MM.1S (cell line): ENCODE measurements around the gene DCPS.

Source experiments
- DNase-seq: peaks from one replicate; pipeline ENCODE4 v3.0.0-alpha.2; 2015
- H2AFZ ChIP-seq: fragments of 300-600 bp; sonication (generic); 2 replicates; pipeline ENCODE4 v1.6.0; 2016; ENCODE audit warnings: antibody characterized with exemption, low read length
- H3F3A ChIP-seq: fragments of 300-600 bp; sonication (generic); 2 replicates; pipeline ENCODE4 v1.6.1; 2016; ENCODE audit warnings: mild to moderate bottlenecking, antibody characterized with exemption, low read length, moderate library complexity, mixed read lengths; ENCODE audit not compliant: insufficient read depth
- H3K27ac ChIP-seq: fragments of 300-600 bp; sonication (generic); 2 replicates; pipeline ENCODE4 v1.5.1; 2016; ENCODE audit warnings: mild to moderate bottlenecking, low read length
- H3K27me3 ChIP-seq: fragments of 300-600 bp; sonication (generic); replicated peaks from 2 replicates; pipeline ENCODE4 v1.6.0; 2016; ENCODE audit warnings: low read length; ENCODE audit not compliant: insufficient read depth
- H3K36me3 ChIP-seq: fragments of 300-600 bp; sonication (generic); replicated peaks from 2 replicates; pipeline ENCODE4 v1.6.1; 2016; ENCODE audit warnings: mild to moderate bottlenecking, low read length, mixed read lengths; ENCODE audit not compliant: insufficient read depth
- H3K4me1 ChIP-seq: fragments of 300-600 bp; sonication (generic); 2 replicates; pipeline ENCODE4 v1.6.1; 2016; ENCODE audit warnings: low read length, mixed read lengths
- H3K4me2 ChIP-seq: fragments of 300-600 bp; sonication (generic); 2 replicates; pipeline ENCODE4 v1.6.0; 2016; ENCODE audit warnings: low read depth, low read length
- H3K4me3 ChIP-seq: fragments of 300-600 bp; sonication (generic); 2 replicates; pipeline ENCODE4 v1.5.1; 2016; ENCODE audit warnings: low read length, mixed read lengths
- H3K79me2 ChIP-seq: fragments of 300-600 bp; sonication (generic); 2 replicates; pipeline ENCODE4 v1.6.1; 2016; ENCODE audit warnings: mixed run types, low read length, mixed read lengths
- H3K9ac ChIP-seq: fragments of 300-600 bp; sonication (generic); 2 replicates; pipeline ENCODE4 v1.6.1; 2016; ENCODE audit warnings: low read length, mixed read lengths
- H3K9me2 ChIP-seq: fragments of 300-600 bp; sonication (generic); replicated peaks from 2 replicates; pipeline ENCODE4 v1.6.1; 2016; ENCODE audit warnings: mild to moderate bottlenecking, low read length, mixed read lengths; ENCODE audit not compliant: insufficient read depth
- H3K9me3 ChIP-seq: fragments of 300-600 bp; sonication (generic); replicated peaks from 2 replicates; pipeline ENCODE4 v1.6.1; 2016; ENCODE audit warnings: mild to moderate bottlenecking, low read length, mixed read lengths; ENCODE audit not compliant: insufficient read depth
- H4K20me1 ChIP-seq: fragments of 300-600 bp; sonication (generic); 2 replicates; pipeline ENCODE4 v1.6.1; 2016; ENCODE audit warnings: mild to moderate bottlenecking, low read length, moderate library complexity, mixed read lengths; ENCODE audit not compliant: insufficient read depth
- EZH2 ChIP-seq: fragments of 300-600 bp; sonication (generic); optimal IDR thresholded peaks from 2 replicates; pipeline ENCODE3; 2017; ENCODE audit warnings: low read depth, mild to moderate bottlenecking, antibody characterized with exemption, low read length, mixed read lengths
- EZH2phosphoT487 ChIP-seq: fragments of 300-600 bp; sonication (generic); IDR thresholded peaks from 2 replicates; pipeline ENCODE4 v1.6.1; 2018; ENCODE audit warnings: antibody characterized with exemption, low read length
- TF ChIP-seq, protein P1 (sequence below): fragments of 300-600 bp; sonication (generic); IDR thresholded peaks from 2 replicates; pipeline ENCODE4 v1.5.1; 2016; ENCODE audit warnings: antibody characterized with exemption, low read length, mixed read lengths

The DCPS gene

DNA sequence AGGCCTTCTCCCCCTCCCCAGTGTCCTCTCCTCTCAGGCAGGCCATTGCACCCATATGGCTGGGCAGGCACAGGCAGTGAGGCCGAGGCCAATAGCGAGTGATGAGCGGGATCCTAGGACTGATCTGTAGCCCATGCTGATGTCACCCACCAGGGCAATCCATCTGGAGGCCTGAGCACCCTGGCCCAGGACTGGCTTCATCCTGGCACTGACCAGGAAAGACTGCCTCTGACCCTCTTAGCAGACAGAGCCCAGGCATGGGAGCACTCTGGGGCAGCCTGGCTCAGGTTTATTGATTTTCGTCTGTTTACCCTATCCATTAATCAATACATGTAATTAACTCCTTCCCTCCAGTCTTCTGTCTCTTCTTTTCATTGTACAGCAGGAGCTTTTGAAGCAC, 26.1 kb upstream of the DCPS start:
- Histone ChIP-seq H3K4me1 (no peaks in the 10 kb centered on the region), H3K9me2 (no peaks in the 10 kb centered on the region), H3F3A (peaks cover 7% of the 10 kb centered on the region; the same call in 1 of the 2 replicates), H3K4me2 (no peak overlapping the region), H4K20me1 (no peaks in the 10 kb centered on the region), H3K27ac (no peak overlapping the region), H3K79me2 (no peaks in the 10 kb centered on the region), H3K9me3 (no peaks in the 10 kb centered on the region), H3K4me3 (no peak overlapping the region), H3K9ac (no peak overlapping the region), H2AFZ (no peak overlapping the region), H3K27me3 (no peaks in the 10 kb centered on the region), H3K36me3 (no peaks in the 10 kb centered on the region)
- TF ChIP-seq, protein P1, sequence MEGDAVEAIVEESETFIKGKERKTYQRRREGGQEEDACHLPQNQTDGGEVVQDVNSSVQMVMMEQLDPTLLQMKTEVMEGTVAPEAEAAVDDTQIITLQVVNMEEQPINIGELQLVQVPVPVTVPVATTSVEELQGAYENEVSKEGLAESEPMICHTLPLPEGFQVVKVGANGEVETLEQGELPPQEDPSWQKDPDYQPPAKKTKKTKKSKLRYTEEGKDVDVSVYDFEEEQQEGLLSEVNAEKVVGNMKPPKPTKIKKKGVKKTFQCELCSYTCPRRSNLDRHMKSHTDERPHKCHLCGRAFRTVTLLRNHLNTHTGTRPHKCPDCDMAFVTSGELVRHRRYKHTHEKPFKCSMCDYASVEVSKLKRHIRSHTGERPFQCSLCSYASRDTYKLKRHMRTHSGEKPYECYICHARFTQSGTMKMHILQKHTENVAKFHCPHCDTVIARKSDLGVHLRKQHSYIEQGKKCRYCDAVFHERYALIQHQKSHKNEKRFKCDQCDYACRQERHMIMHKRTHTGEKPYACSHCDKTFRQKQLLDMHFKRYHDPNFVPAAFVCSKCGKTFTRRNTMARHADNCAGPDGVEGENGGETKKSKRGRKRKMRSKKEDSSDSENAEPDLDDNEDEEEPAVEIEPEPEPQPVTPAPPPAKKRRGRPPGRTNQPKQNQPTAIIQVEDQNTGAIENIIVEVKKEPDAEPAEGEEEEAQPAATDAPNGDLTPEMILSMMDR: no peak
- TF ChIP-seq EZH2 (no peak), EZH2phosphoT487 (no peak)
- DNase-seq: no peak

DNA sequence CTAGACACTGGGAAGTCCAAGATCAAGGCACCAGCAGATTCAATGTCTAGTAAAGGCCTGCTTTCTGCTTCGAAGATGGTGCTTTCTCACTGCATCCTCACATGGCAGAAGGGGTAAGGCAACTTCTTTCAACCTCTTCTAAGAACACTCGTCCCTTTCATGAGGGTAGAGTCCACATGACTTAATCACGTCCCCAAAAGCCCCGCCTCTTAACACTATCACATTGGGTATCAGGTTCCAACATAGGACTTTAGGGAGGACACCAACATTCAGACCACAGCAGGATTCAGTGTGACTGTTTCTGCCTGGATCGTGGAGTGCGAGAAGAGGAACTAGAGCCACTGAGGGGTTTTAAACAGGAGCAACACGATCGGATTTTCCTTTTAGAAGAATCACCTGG, 24.7 kb upstream of the DCPS start:
- Histone ChIP-seq H3K4me2 (no peak overlapping the region), H3K79me2 (peaks cover 10% of the 10 kb centered on the region), H3K27me3 (no peaks in the 10 kb centered on the region), H3K4me1 (peaks cover 3% of the 10 kb centered on the region), H3F3A (peaks cover 16% of the 10 kb centered on the region), H3K9me2 (no peaks in the 10 kb centered on the region), H2AFZ (no peak overlapping the region), H3K4me3 (no peak overlapping the region), H3K36me3 (no peaks in the 10 kb centered on the region), H4K20me1 (no peaks in the 10 kb centered on the region), H3K9ac (no peak overlapping the region), H3K27ac (no peak overlapping the region), H3K9me3 (no peaks in the 10 kb centered on the region)
- DNase-seq: no peak
- TF ChIP-seq, protein P1: no peak
- TF ChIP-seq EZH2phosphoT487 (no peak), EZH2 (no peak)

DNA sequence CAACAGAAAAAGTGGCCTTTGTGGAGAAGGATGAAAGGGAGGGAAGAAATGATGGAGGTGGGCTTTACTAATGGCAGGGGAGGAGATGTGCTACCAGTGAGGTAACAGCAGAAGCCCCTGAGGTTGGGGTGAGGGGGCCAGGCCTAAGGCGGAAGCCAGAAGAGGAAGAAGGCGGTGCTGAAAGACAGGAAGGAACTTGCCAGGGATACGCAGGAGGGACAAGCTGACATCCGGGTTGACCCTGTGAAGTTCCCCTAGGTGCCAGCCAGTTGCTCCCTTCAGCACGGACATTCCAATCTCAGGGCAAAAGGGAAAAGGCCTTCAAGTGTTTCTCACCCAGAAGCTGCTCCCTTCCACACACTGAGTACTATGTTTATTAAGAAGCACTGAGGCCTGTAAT, 23.3 kb upstream of the DCPS start:
- H3K27me3 ChIP-seq: no peaks in the 10 kb centered on the region
- H3K4me2 ChIP-seq: no peak overlapping the region
- no peak overlapping the region for H3K9ac ChIP-seq
- H4K20me1 ChIP-seq: no peaks in the 10 kb centered on the region
- no peak for DNase-seq
- peaks cover 7% of the 10 kb centered on the region for H3K4me1 ChIP-seq
- no peaks in the 10 kb centered on the region for H3K9me3 ChIP-seq
- H3K27ac ChIP-seq: no peak overlapping the region
- TF ChIP-seq, protein P1: no peak
- TF ChIP-seq EZH2phosphoT487 (no peak), EZH2 (no peak)
- H2AFZ ChIP-seq: no peak overlapping the region
- no peak overlapping the region for H3K4me3 ChIP-seq
- H3K36me3 ChIP-seq: no peaks in the 10 kb centered on the region
- peaks cover 20% of the 10 kb centered on the region for H3F3A ChIP-seq
- H3K79me2 ChIP-seq: peaks cover 20% of the 10 kb centered on the region
- H3K9me2 ChIP-seq: no peaks in the 10 kb centered on the region
